ENCODE results near the gene CDK5RAP2.

GRCh38 chr9:120536949-120537640 lies 42.9 kb downstream of the CDK5RAP2 start:
- no peak for TF ChIP-seq CTCF (conservative IDR thresholded peaks at IDR 0.05)
- TF ChIP-seq ZFX (IDR thresholded peaks at IDR 0.05), result no peak

Measured in C4-2B (cell line).